Hepatocyte (in vitro differentiated cells): ENCODE results near the gene SCGB2B2.

Experiments used
- EZH2 ChIP-seq: fragments of 200-600 bp; sonication (generic); IDR thresholded peaks from 2 replicates; pipeline ENCODE4 v1.6.1; 2016; ENCODE audit warnings: antibody characterized with exemption, mild to moderate bottlenecking, borderline replicate concordance
- EZH2phosphoT487 ChIP-seq: fragments of 200-600 bp; sonication (generic); IDR thresholded peaks from one replicate; pipeline ENCODE4 v1.6.1; 2018; ENCODE audit warnings: antibody characterized with exemption, mild to moderate bottlenecking, low read depth, moderate library complexity; ENCODE audit not compliant: unreplicated experiment, severe bottlenecking

DNA sequence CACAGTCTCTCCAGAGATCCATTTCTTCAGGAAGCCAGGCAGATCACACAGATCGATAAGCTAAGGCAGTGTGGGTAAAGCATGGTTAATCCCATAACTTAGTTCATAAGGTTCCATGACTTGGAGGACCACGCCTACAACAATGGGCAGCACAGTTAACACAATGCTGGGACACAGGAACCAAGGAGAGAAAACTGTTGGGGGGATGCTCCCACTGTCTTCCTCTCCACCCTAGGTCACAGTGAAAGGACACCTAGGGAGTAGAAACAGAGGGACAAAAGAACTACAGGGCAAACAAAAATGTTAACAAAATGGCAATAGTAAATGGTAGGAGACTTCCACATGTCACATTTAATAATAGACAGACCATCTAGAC lies 36.3 kb upstream of the SCGB2B2 start:
- TF ChIP-seq EZH2phosphoT487 (no peak), EZH2 (no peak)
